Stimulated activated CD4-positive, alpha-beta T cell treated with anti-CD3 and anti-CD28 coated beads, Interleukin-15, amount 100 ng/mL, for 24 hours (primary cell): ENCODE measurements around the gene AP3S2.
"Not testable (repeated sequence)": the region's sequence is repeated elsewhere in the genome, so short reads cannot be mapped to it uniquely, and the experiment has no call there.

Experiments
- DNase-seq: peaks from one replicate; pipeline ENCODE4 v3.0.0-alpha.2; 2020

Gene AP3S2

GRCh38 chr15:89863918-89864317, 29.9 kb downstream of the AP3S2 start:
- DNase-seq, result no peak

- no peak for DNase-seq
Observed at GRCh38 chr15:89860891-89861290, 32.9 kb downstream of the AP3S2 start.

DNA sequence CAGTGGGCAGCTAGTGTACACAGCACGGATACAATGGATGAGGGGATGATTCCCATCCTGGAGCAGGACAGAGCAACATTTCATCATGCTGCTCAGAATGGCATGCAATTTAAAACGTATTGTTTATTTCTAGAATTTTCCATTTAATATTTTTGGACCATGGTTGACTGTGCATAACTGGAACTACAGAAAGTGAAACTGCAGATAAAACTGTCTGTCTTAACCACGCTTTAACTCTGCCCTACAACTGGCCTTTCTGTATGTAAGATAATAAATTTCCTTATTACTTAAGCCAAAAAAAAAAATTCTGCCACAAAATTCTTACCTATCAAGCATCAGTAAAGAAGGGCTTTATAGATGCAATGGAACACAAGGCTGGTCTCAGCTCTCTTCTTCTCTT, 33.4 kb downstream of the AP3S2 start:
- DNase-seq, result no peak

DNA sequence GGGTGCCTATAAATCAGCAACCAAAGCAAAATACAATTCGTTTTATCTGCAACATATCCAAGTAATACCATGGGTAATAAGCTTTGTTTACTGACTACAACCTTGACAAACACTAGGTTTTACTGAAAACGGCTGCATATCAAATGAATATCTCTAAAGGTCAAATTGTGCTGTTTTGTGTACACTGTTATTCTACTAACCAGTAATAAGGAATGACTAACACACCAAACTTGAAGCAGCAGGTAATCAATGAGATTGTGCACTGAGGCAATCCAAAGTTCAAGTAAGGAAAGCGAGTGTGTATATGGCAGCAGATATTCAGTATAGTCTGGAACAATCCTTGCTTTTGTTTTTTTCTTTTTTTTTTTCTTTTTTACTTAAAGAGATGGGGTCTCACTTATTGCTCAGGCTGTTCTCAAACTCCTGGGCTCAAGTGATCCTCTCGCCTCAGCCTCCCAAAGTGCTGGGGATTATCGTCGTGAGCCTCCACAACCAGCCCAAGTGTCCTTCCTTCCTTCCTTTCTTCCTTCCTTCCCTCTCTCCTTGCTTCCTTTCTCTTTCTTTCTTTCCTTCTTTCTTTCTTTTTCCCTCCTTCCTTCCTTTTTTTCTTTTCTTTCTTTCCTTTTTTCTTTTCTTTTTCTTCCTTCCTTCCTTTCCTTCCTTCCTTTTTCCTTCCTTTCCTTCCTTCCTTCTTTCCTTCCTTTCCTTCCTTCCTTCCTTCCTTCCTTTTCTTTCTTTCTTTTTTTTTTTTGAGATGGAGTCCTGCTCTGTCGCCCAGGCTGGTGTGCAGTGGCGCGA, 34.9 kb downstream of the AP3S2 start:
- DNase-seq, result no peak

DNA sequence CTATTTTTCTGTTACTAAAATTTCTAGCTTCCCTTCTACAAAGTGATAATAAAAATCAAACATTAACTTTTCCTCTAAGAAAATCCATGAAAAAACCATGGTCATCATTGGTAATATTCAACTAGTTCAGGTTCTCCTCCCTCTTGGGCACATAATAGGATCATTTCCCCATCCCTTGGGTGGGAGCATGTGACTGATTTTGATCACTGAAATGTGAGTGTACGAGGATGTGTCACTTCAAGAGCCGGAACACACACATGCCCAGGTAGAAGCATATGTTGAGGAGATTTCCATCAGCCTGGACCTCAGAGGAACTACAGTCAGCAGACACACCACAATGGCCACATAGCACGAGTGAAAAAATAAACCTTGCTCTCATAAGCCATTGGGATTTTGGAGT, 36.1 kb downstream of the AP3S2 start:
- DNase-seq, result no peak

DNA sequence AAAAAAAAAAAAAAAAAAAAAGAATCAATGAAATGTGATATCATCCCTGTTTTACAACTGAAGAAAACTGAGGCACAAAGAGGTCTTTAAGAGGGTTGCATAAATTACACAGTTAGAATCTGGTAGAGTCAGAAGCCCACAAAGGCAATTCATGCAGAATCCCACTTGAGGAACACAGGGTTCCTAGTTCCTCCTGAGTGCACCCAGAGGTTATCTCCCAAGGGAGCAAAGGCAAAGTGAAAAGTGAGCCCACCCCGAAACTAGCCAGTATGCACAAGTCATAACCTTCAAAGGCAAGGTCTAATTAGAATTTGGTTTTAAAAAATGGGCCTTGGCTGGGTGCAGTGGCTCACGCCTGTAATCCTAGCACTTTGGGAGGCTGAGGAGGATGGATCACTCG, 37.8 kb downstream of the AP3S2 start:
- DNase-seq, result no peak

GRCh38 chr15:89854863-89855262, 38.9 kb downstream of the AP3S2 start:
- DNase-seq, result not testable (repeated sequence)

- DNase-seq, result no peak
Observed at GRCh38 chr15:89852342-89852995, 41.3 kb downstream of the AP3S2 start.

- no peak for DNase-seq
Observed at GRCh38 chr15:89851673-89852341, 42.0 kb downstream of the AP3S2 start.

DNA sequence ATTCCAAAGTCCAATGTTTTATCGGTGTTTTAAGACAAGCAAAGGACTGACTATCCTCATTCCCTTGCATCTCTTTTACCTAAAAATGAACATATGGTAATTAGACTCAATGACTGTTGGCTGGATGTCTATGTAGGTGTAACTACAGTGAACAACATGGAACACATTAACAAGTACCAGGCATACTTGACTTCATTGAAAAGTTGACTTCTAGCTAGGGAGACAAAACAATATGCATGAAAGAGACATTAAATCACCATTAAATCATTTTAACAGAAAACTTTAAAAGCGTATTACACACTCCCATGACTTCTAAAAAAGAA, 44.9 kb downstream of the AP3S2 start:
- no peak for DNase-seq

GRCh38 chr15:89847101-89847500, 46.7 kb downstream of the AP3S2 start:
- no peak for DNase-seq

- DNase-seq, result no peak
Observed at GRCh38 chr15:89845305-89845893, 48.4 kb downstream of the AP3S2 start.

DNA sequence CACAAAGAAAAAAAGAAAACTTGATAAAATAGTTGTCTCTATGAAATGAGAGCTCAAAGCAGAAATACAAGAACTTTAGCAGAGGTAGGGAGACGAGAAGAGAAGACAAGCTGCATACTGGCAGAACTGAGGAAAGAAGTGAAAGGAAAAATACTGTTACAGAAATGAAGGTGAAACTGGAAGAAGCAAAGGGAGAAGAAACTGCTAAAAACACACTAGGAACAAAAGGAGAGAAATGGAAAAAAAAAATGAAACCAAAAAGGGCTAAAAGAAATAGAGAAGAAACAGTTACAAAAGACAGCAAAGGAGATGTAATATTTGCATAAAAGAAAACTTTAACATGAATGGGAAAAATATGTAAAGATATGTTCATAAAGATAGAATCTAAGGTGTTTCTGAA, 51.8 kb downstream of the AP3S2 start:
- no peak for DNase-seq

- DNase-seq, result no peak
Observed at GRCh38 chr15:89841306-89841705, 52.5 kb downstream of the AP3S2 start.

DNA sequence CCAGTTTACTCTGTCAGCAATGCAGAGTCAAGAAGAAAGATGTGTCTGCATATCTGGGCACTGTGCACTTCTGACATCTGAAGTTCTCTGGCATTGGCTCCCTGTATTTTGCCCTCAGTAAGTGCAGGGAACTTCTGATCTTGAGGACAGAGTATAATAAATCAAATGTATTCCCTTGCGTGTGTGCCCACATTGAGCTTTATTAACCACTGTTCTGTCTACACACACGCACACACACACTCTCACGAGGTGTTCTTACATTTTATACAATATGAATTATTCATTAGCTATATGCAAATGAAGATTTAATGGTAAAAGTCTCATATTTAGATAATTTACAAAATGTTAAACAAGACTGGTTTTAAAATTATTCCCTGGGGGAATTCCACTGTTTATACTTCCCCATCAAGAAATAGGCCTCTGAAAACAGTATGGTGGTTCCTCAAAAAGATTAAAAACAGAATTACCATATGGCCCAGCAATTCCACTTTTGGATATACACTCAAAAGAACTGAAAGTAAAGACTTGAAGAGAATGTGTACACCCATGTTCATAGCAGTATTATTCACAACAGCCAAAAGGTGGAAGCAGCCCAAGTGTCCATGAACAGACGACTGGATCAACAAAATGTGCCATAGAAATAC, 54.5 kb downstream of the AP3S2 start:
- DNase-seq, result no peak

DNA sequence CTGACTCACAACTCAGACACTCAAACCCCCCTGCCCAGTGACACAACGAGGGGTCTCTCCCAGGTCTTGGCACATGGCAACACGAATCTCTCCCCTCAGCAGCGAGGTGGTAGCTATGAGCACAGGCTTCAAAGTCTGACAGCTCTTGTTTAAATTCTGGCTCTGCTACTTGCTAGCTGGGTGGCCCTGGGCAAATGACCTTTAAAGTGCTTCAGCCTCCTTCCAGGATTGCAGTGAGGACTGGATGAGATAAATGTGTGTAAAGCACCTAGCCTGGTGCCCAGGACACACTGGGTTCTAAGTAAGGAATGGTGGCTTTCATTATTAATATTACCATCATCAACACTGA, 56.0 kb downstream of the AP3S2 start:
- no peak for DNase-seq

DNA sequence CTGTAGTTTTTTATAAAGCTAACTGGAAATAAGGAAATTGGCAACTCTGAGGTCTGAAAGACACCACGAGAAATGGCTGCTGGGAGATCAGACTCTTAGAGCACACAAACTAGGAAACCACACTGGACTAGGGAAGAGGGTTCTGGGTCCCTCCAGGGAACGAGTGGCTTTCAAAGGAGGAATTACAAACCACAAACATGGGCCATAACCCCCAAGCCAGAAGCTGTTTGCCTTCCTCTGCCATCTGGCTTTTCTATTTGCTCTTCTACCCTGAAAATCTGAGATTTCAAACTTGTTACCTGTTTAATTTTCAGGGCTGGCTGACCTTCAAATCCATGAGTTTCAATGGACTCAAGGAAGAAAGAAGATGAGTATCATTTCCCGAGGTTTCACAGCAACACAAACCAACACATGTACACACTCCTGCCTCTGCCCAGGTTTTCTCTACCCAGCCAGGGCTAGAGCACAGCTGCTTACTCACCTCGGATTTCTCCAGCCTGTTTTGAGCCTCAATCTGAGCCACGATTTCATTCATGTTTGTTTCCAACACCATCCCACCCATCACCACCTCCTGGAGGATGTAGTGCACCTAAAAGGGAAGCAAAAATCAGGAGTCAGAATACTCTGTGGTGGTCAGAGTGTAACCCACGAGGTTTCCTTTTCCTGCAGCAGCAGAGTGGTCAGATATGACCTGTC, 56.5 kb downstream of the AP3S2 start:
- no peak for DNase-seq

DNA sequence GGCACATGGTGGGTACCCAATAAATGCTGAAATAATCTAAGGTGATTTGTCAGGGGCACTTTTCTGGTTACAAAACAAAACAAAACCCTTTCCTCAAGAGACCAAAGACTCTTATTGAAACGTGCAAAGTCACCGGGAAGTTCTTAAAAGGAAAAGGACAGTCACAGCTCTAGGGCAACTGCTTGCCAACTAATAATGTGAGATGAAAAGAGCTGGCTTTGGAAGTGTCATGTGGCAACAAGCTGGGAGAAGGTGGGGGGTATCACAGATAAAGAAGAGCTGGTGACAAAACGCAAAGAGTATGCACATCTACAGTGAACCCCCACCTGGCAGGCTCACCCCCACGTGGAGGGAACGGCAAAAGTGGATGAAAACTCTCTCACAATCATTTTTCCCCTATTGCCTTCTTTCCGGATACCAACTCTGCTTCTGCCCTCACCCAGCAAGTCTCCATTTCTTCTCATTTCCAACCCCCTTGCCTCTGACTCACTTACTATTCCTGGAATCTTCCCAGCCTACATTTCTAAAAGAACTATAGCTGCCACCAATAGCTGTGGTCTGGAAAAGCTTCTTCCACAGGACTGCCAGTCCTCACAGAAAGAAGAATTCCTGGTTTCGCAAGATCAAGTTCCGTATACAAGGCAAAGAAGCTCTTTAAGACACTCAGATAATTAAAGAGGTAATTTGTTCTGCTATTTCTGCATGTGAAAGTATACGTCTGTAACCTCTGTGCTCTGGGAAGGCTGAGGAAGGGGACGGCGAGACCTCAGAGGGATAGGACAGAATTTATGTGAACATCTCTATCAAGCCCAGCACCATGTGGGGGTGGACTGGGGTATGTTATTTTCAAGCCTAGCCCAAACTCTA, 57.3 kb downstream of the AP3S2 start:
- DNase-seq, result no peak

DNA sequence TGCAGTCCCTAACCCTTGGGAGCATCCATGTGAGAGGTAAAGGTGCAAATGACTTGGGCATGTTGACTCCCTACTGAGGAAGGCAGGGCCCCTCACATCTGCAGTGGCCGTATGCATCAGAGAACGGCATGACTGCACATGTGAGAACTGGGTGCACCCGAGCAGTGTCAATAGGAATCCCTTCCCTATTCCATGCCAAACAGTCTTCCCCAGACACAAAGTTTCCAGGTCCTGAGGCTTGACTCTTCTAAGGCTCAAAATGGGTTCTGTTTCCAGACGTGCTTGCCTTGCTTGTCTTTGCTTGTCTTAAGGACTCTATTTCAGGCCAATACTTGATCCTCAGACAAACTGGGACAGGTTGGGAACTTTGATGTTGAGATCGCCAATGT, 58.6 kb downstream of the AP3S2 start:
- DNase-seq, result no peak

- not testable (repeated sequence) for DNase-seq
Observed at GRCh38 chr15:89834465-89835175, 59.2 kb downstream of the AP3S2 start.

GRCh38 chr15:89833966-89834365, 59.8 kb downstream of the AP3S2 start:
- DNase-seq, result no peak
